Retinal pigment epithelial cell (primary cell): ENCODE results near the gene CAPN1.

Experiments used
- DNase-seq: peaks from one replicate; pipeline ENCODE4 v3.0.0-alpha.2; 2010; ENCODE audit warnings: low read depth
- H3K4me3 ChIP-seq: 2 replicates; pipeline ENCODE4 v1.5.1; 2011; ENCODE audit warnings: mild to moderate bottlenecking, low read length, control low read depth, moderate library complexity
- TF ChIP-seq, protein P1 (sequence below): conservative IDR thresholded peaks from 2 replicates; pipeline ENCODE4 v1.5.1; 2011; ENCODE audit warnings: low read depth, low read length, control low read depth, inconsistent platforms

CAPN1 gene

GRCh38 chr11:65163684-65164083 is 18.0 kb upstream of the CAPN1 start:
- DNase-seq: no peak
- H3K4me3 ChIP-seq: no peak overlapping the region
- TF ChIP-seq, protein P1, sequence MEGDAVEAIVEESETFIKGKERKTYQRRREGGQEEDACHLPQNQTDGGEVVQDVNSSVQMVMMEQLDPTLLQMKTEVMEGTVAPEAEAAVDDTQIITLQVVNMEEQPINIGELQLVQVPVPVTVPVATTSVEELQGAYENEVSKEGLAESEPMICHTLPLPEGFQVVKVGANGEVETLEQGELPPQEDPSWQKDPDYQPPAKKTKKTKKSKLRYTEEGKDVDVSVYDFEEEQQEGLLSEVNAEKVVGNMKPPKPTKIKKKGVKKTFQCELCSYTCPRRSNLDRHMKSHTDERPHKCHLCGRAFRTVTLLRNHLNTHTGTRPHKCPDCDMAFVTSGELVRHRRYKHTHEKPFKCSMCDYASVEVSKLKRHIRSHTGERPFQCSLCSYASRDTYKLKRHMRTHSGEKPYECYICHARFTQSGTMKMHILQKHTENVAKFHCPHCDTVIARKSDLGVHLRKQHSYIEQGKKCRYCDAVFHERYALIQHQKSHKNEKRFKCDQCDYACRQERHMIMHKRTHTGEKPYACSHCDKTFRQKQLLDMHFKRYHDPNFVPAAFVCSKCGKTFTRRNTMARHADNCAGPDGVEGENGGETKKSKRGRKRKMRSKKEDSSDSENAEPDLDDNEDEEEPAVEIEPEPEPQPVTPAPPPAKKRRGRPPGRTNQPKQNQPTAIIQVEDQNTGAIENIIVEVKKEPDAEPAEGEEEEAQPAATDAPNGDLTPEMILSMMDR: no peak

DNA sequence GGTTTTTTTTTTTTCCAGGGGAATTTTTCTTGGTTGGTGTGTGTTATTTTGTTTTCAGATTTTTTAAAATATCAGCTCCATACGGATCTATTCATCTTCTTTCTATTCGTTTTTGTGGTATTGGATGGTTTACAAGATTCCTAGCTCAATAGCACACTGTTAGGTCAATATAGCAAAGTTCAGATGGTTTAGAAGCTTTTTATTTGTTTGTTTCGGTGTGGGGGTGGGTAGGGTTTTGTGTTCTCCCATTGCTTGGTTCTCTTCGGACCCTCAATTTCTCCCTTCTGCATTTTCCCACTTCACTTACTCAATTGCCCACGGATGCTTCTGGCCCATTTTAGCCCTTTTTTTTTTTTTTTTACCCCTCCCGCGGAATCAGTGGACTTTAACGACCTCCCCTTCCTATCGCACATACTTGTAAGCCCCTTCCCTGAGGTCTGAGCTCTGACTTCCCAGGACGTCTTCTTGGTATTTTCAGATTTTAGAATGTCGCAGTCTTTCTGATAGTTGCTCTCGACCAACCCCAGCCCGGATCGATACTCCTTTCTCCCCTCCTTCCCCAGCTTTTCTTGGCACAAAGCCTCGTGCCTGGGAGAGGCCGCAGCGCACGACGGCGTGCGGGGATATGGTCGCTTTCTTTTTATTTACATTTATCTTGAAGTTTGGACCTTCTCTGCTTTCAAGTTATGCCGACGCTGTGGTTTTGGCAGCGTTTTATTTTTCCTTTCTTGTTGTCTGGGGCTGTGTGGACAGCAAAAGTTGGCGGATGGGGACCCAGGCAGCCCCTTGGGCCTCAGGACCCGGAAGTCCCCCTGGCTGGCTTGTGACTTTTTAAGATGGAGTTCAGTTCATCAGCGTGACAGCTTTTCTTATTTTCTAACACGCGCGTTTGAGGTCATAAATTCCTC is 16.1 kb upstream of the CAPN1 start:
- TF ChIP-seq, protein P1: no peak
- H3K4me3 ChIP-seq: no peak overlapping the region
- no peak for DNase-seq

GRCh38 chr11:65166893-65167292 is 14.8 kb upstream of the CAPN1 start:
- no peak overlapping the region for H3K4me3 ChIP-seq
- no peak for DNase-seq
- TF ChIP-seq, protein P1: no peak

DNA sequence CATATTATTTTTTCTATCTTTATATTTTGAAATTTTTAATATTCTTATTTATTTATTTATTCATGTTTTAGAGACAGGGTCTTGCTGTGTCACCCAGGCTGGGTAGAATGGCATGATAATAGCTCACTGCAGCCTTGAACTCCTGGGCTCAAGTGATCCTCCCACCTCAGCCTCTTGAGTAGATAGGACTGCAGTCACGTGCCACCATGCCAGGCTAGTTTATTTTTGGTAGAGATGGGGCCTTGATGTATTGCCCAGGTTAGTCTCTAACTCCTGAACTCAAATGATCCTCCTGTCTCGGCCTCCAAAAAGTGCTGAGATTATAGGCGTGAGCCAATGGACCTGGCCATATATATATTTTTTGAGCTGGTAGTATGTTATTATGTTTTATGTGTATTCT is 14.1 kb upstream of the CAPN1 start:
- DNase-seq: no peak
- TF ChIP-seq, protein P1: no peak
- H3K4me3 ChIP-seq: no peak overlapping the region

DNA sequence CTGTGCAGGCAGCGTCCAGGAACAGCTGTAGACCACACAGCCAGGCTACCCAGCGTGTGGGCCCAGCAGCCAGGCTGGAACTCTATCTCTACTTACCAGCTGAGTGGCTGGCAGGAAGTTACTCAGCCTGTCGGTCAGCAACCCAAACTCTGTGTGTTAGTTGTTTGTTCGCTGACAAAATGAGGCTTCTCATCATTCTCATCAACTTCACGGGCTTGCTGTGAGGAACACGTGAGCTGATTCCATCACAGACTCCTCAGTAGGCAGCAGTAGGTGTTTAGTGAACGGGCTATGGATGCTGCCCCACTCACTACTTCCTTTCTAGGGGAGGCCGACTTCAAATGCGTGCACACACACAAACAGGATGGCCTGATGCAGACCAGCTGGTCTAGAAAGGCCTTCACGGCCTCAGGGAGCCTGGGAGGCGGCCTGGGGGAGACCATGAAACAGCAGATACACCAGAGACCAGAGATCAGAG is 12.5 kb upstream of the CAPN1 start:
- H3K4me3 ChIP-seq: no peak overlapping the region
- no peak for DNase-seq

DNA sequence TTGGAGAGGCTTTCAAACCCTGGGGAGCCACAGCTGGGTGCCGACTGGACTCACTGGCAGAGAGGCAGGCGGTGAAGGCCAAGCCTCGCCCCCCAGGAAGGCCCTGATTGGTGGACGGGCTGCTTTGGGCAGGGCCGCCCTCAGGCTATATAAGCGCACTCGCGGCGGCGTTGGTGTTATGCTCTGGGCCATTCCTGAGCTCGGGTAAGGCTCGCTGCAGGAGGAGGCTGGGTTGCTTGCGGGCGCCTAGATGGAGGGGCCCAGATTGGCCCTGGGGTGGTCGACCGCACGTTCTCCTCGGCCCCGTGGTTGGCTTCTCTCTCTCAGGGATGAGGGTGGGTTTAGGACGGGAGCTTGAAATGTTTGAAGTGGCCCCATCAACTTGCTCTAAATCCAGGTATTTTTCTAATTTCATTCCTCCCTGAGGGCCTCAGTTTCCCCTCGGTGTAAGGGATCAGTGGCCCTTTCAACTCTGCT is 11.6 kb upstream of the CAPN1 start, which contains the start of gene SPDYC:
Gene SPDYC (plus strand): TSS at position 176 of the 477 bp plus-strand sequence. CDS start 1,125 bp downstream, outside the sequence.
- H3K4me3 ChIP-seq: no peak within 1 kb of the TSS
- TF ChIP-seq, protein P1: no peak
- DNase-seq: no peak

More for the DNA sequence above, 12.5 kb upstream of the CAPN1 start:
- TF ChIP-seq, protein P1: no peak
